HepG2 (cell line): ENCODE results near the gene GSK3B. TPM values are rescaled to one million over a fixed set of nuclear protein-coding genes. Genes with fewer than 3 reads are reported as not detected.

Source experiments
- ATAC-seq: fragments of 200-7000 bp; cut with Tn5 transposase; 3 replicates; pipeline ENCODE4 v1.9.1; 2020; ENCODE audit warnings: mild to moderate bottlenecking, moderate library complexity
- BruUV-seq: library from RNA; stranded (reverse); fragments of 400-500 nt; replicated peaks from 2 replicates; lab custom pipeline; 2021; lab: Mats Ljungman, UMichigan
- CTCF ChIA-PET: fragments of 300-600 bp; formaldehyde crosslinking; extraction: SDS; loops from one replicate; lab custom pipeline; 2021; ENCODE audit warnings: low total read pairs, inconsistent platforms, low intra/inter-chr PET ratio; lab: Yijun Ruan, JAX
- POLR2A ChIA-PET: fragments of 350-600 bp; sonication (Branson Sonifier 250); formaldehyde crosslinking; loops from one replicate; lab custom pipeline; 2020; ENCODE audit warnings: antibody characterized with exemption, inconsistent platforms; lab: Yijun Ruan, JAX
- DNase-seq: peaks from one replicate; pipeline ENCODE4 v3.0.0-alpha.2; 2015; ENCODE audit warnings: low spot score
- FAIRE-seq: peaks from 3 replicates; lab custom pipeline; 2011; peaks lifted over from hg19 to GRCh38; lab: Jason Lieb, UNC
- H2AFZ ChIP-seq: one replicate; pipeline ENCODE4 v1.6.1; 2011; ENCODE audit warnings: low read length, inconsistent platforms
- H3K27ac ChIP-seq: fragments of 300-600 bp; 3 replicates; pipeline ENCODE4 v1.8.0; 2011; ENCODE audit warnings: mixed run types, mild to moderate bottlenecking, mixed read lengths, low read length, inconsistent platforms; ENCODE audit not compliant: insufficient read depth; ENCODE audit errors: extremely low read length
- H3K27me3 ChIP-seq, 2 experiments: fragments of 200-600 bp in 1 of 2; 2 replicates in 1 of 2; 3 replicates in 1 of 2; pipeline versions ENCODE4 v1.6.0 to v1.8.0; 2011; ENCODE audit warnings: low read length in 2 of 2, mild to moderate bottlenecking in 2 of 2, moderate library complexity in 2 of 2, inconsistent platforms in 1 of 2; ENCODE audit not compliant: insufficient read depth in 2 of 2, control insufficient read depth in 1 of 2
- H3K36me3 ChIP-seq, 2 experiments: fragments of 200-600 bp in 1 of 2; replicated peaks in 1 of 2; 2 replicates in 1 of 2; 3 replicates in 1 of 2; pipeline versions ENCODE4 v1.5.1 to v1.8.0; 2011; ENCODE audit warnings: low read length in 2 of 2, inconsistent platforms in 1 of 2; ENCODE audit not compliant: insufficient read depth in 2 of 2, control insufficient read depth in 1 of 2
- H3K4me1 ChIP-seq: 2 replicates; pipeline ENCODE4 v1.5.1; 2012; ENCODE audit warnings: low read length, inconsistent platforms; ENCODE audit not compliant: insufficient read depth
- H3K4me2 ChIP-seq: 2 replicates; pipeline ENCODE4 v1.6.0; 2011; ENCODE audit warnings: low read depth, low read length, inconsistent platforms
- H3K4me3 ChIP-seq, 3 experiments: fragments of 200-600 bp in 1 of 3; sonication (generic), shearing (Covaris generic) in 1 of 3; replicated peaks in 1 of 3; 2 replicates each; pipeline ENCODE4 v1.5.1; 2011 to 2016; ENCODE audit warnings: low read length in 3 of 3, inconsistent platforms in 2 of 3, low read depth in 2 of 3, mild to moderate bottlenecking in 2 of 3, control low read depth in 1 of 3, mixed read lengths in 1 of 3; ENCODE audit not compliant: insufficient read depth in 1 of 3
- H3K79me2 ChIP-seq: one replicate; pipeline ENCODE4 v1.6.1; 2011; ENCODE audit warnings: low read length, inconsistent platforms; ENCODE audit not compliant: insufficient read depth
- H3K9ac ChIP-seq: 2 replicates; pipeline ENCODE4 v1.6.0; 2011; ENCODE audit warnings: mild to moderate bottlenecking, low read depth, low read length, inconsistent platforms; ENCODE audit not compliant: insufficient read depth
- H3K9me3 ChIP-seq: 2 replicates; pipeline ENCODE4 v1.5.1; 2012; ENCODE audit warnings: mild to moderate bottlenecking, low read length
- H4K20me1 ChIP-seq: 2 replicates; pipeline ENCODE4 v1.6.0; 2011; ENCODE audit warnings: inconsistent platforms, mild to moderate bottlenecking, low read length, moderate library complexity; ENCODE audit not compliant: insufficient read depth
- ARID4A ChIP-seq: sonication (generic); formaldehyde crosslinking; IDR thresholded peaks from 2 replicates; pipeline ENCODE4 v1.5.0; 2020; ENCODE audit warnings: mild to moderate bottlenecking, missing genetic modification reagents, borderline replicate concordance
- GPN1 ChIP-seq: sonication (generic); formaldehyde crosslinking; IDR thresholded peaks from 2 replicates; pipeline ENCODE4 v1.5.1; 2020; ENCODE audit warnings: missing genetic modification reagents, borderline replicate concordance
- HOXD1 ChIP-seq: sonication (generic); formaldehyde crosslinking; IDR thresholded peaks from 2 replicates; pipeline ENCODE4 v1.5.0; 2020; ENCODE audit warnings: missing genetic modification reagents
- KDM6A ChIP-seq: IDR thresholded peaks from 2 replicates; pipeline ENCODE4 v1.6.1; 2016; ENCODE audit warnings: low read depth
- NCOA1 ChIP-seq: sonication (generic); formaldehyde crosslinking; IDR thresholded peaks from 2 replicates; pipeline ENCODE4 v1.9.0; 2021; ENCODE audit warnings: missing genetic modification reagents
- RERE ChIP-seq: IDR thresholded peaks from 2 replicates; pipeline ENCODE4 v1.6.1; 2016; ENCODE audit warnings: low read depth, missing genetic modification reagents, missing compliant biosample characterization
- RXRA ChIP-seq: sonication (generic); formaldehyde crosslinking; IDR thresholded peaks from 2 replicates; pipeline ENCODE4 v1.5.1; 2020; ENCODE audit warnings: missing genetic modification reagents
- ZNF12 ChIP-seq: sonication (generic); formaldehyde crosslinking; IDR thresholded peaks from 2 replicates; pipeline ENCODE4 v1.5.0; 2020; ENCODE audit warnings: missing genetic modification reagents
- ZNF256 ChIP-seq: sonication (generic); formaldehyde crosslinking; conservative IDR thresholded peaks from 2 replicates; pipeline ENCODE4 v1.4.0; 2020; ENCODE audit warnings: missing genetic modification reagents
- ZNF335 ChIP-seq: sonication (generic); formaldehyde crosslinking; IDR thresholded peaks from 2 replicates; pipeline ENCODE4 v1.4.0; 2020; ENCODE audit warnings: missing genetic modification reagents
- ZNF503 ChIP-seq: sonication (generic); formaldehyde crosslinking; IDR thresholded peaks from 2 replicates; pipeline ENCODE4 v1.4.0; 2020; ENCODE audit warnings: missing genetic modification reagents
- ZNF652 ChIP-seq: IDR thresholded peaks from 2 replicates; pipeline ENCODE4 v1.6.1; 2016; ENCODE audit warnings: low read depth, borderline replicate concordance
- ZSCAN30 ChIP-seq: sonication (generic); formaldehyde crosslinking; IDR thresholded peaks from 2 replicates; pipeline ENCODE4 v1.5.0; 2020; ENCODE audit warnings: mild to moderate bottlenecking, missing genetic modification reagents
- WGBS: methylation state at CpG from one replicate; pipeline ENCODE4 v1.1.6; 2017; ENCODE audit warnings: low lambda C conversion rate; 5-methylcytosine and 5-hydroxymethylcytosine counted together
- in situ Hi-C: cut with HindIII; loops from 2 replicates; pipeline ENCODE4 v1.10.0; 2017; ENCODE audit warnings: low pct_unique_long_range_greater_than_20kb; ENCODE audit not compliant: extremely low pct_ligation_motif_present
- intact Hi-C: fragments of 100-400 bp; cut with micrococcal nuclease; formaldehyde crosslinking; loops from one replicate; pipeline ENCODE4 v1.10.0; 2022; ENCODE audit not compliant: unreplicated experiment
- polyA plus RNA-seq, 8 experiments: library from polyadenylated mRNA; depleted of rRNA in 3 of 8; stranded (reverse) in 7 of 8; unstranded in 1 of 8; fragments of >200 nt; fragmentation: Illumina TruSeq in 4 of 8; extraction: Trizol in 4 of 8; gene quantifications; 2 replicates each; pipeline versions ENCODE4 v1.2.1 to v1.2.3, GENCODE V29; 2011 to 2016; ENCODE audit warnings: low read depth in 4 of 8, missing spikeins in 1 of 8, mixed read lengths in 1 of 8; ENCODE audit not compliant: insufficient read depth in 1 of 8
- total RNA-seq, 5 experiments: library from RNA; depleted of rRNA; stranded (reverse); fragments of >200 nt; fragmentation: Illumina TruSeq; extraction: Trizol; gene quantifications; 2 replicates each; pipeline ENCODE4 v1.2.3, GENCODE V29; 2016; ENCODE audit warnings: low read depth in 1 of 5

Gene GSK3B
- total and polyA plus RNA-seq, 2 of the 13 experiments (the other 11 are each of a cell fraction or from before 2014, with no cell fraction given), result 22.3 to 30.1 TPM

GRCh38 chr3:120111898-120112297, 17.7 kb upstream of the GSK3B start:
- DNase-seq (no peak), ATAC-seq (no peak), FAIRE-seq (no peak)
- Histone ChIP-seq H3K36me3 (no peaks in the 10 kb centered on the region; a peak in 1 of 5 replicates), H3K79me2 (no peaks in the 10 kb centered on the region), H3K4me2 (no peak overlapping the region), H3K9me3 (no peaks in the 10 kb centered on the region), H3K4me1 (peaks cover 15% of the 10 kb centered on the region), H2AFZ (no peak overlapping the region), H3K9ac (no peak overlapping the region), H3K27ac (no peak overlapping the region), H3K27me3 (no peaks in the 10 kb centered on the region), H3K4me3 (no peak overlapping the region), H4K20me1 (no peaks in the 10 kb centered on the region)
- no TSS peak for BruUV-seq
- CTCF ChIA-PET, result no interaction called here
- WGBS, result 89% methylated on average over 1 of the region's 1 CpG
- POLR2A ChIA-PET, result interaction anchor here (3.4 kb wide), 1 partner anchor 16 kb away, joined by 14 read pairs; no protein-coding TSS in a partner anchor
- intact Hi-C loops, result no loop called here
- in situ Hi-C loops, result no loop called here
- no peak for TF ChIP-seq ARID4A (CRISPR knock-in tag)
- TF ChIP-seq GPN1 (CRISPR knock-in tag), result no peak
- no peak for TF ChIP-seq RXRA (CRISPR knock-in tag)
- no peak for TF ChIP-seq ZNF256 (CRISPR knock-in tag)
- no peak for TF ChIP-seq KDM6A (CRISPR knock-in tag)
- no peak for TF ChIP-seq ZNF652 (CRISPR knock-in tag)
- no peak for TF ChIP-seq ZNF503 (CRISPR knock-in tag)
- no peak for TF ChIP-seq NCOA1 (CRISPR knock-in tag)
- no peak for TF ChIP-seq ZSCAN30 (CRISPR knock-in tag)
- no peak for TF ChIP-seq HOXD1 (CRISPR knock-in tag)
- TF ChIP-seq RERE (CRISPR knock-in tag), result no peak
- no peak for TF ChIP-seq ZNF12 (CRISPR knock-in tag)
- TF ChIP-seq ZNF335 (CRISPR knock-in tag), result no peak
